Fibroblast of lung (primary cell): ENCODE measurements around the gene PIP4K2A. TPM values are rescaled to one million over a fixed set of nuclear protein-coding genes. Genes with fewer than 3 reads are reported as not detected.

Experiments
- DNase-seq, 2 donors: peaks; one replicate each; pipeline versions ENCODE4 v3.0.0 to v3.0.0-alpha.2; 2010; ENCODE audit warnings: low read depth in 2 of 2
- H2AFZ ChIP-seq: 2 replicates; pipeline ENCODE4 v1.5.1; 2012; ENCODE audit warnings: low read length, control low read depth, inconsistent platforms
- H3K27ac ChIP-seq: 2 replicates; pipeline ENCODE4 v1.5.1; 2011; ENCODE audit warnings: low read length, control low read depth; ENCODE audit not compliant: insufficient read depth
- H3K27me3 ChIP-seq: 2 replicates; pipeline ENCODE4 v1.5.1; 2011; ENCODE audit warnings: mild to moderate bottlenecking, low read length; ENCODE audit not compliant: control insufficient read depth, insufficient read depth
- H3K36me3 ChIP-seq: 2 replicates; pipeline ENCODE4 v1.5.1; 2011; ENCODE audit warnings: low read length; ENCODE audit not compliant: control insufficient read depth, insufficient read depth
- H3K4me1 ChIP-seq: 2 replicates; pipeline ENCODE4 v1.5.1; 2011; ENCODE audit warnings: low read length; ENCODE audit not compliant: control insufficient read depth, insufficient read depth; ENCODE audit errors: extremely low read depth
- H3K4me2 ChIP-seq: 2 replicates; pipeline ENCODE4 v1.5.1; 2011; ENCODE audit warnings: low read length, control low read depth; ENCODE audit not compliant: insufficient read depth; ENCODE audit errors: extremely low read depth
- H3K4me3 ChIP-seq, 4 experiments: fragments of 200-600 bp in 1 of 4; sonication (generic) in 1 of 4; replicated peaks in 1 of 4; 2 replicates each; pipeline ENCODE4 v1.5.1; 2011 to 2016; ENCODE audit warnings: low read length in 4 of 4, low read depth in 3 of 4, mild to moderate bottlenecking in 3 of 4, control low read depth in 2 of 4, inconsistent platforms in 1 of 4, mixed read lengths in 1 of 4; ENCODE audit not compliant: insufficient read depth in 1 of 4; ENCODE audit errors: control extremely low read depth in 1 of 4
- H3K79me2 ChIP-seq: 2 replicates; pipeline ENCODE4 v1.5.1; 2012; ENCODE audit warnings: mild to moderate bottlenecking, low read length, inconsistent platforms; ENCODE audit not compliant: control insufficient read depth, insufficient read depth
- H3K9ac ChIP-seq: 2 replicates; pipeline ENCODE4 v1.5.1; 2011; ENCODE audit warnings: mild to moderate bottlenecking, low read length, control low read depth; ENCODE audit not compliant: insufficient read depth
- H3K9me3 ChIP-seq: 2 replicates; pipeline ENCODE4 v1.5.1; 2012; ENCODE audit warnings: low read depth, low read length; ENCODE audit not compliant: control insufficient read depth, insufficient read depth
- H4K20me1 ChIP-seq: 2 replicates; pipeline ENCODE4 v1.5.1; 2011; ENCODE audit warnings: low read length; ENCODE audit not compliant: control insufficient read depth, insufficient read depth; ENCODE audit errors: extremely low read depth
- CTCF ChIP-seq, 2 donors: IDR thresholded peaks in 1 of 2; conservative IDR thresholded peaks in 1 of 2; 1 replicate in 1 of 2; 2 replicates in 1 of 2; pipeline ENCODE4 v1.5.1; 2011 to 2012; ENCODE audit warnings: low read length in 2 of 2, control low read depth in 1 of 2, inconsistent platforms in 1 of 2, low read depth in 1 of 2, mild to moderate bottlenecking in 1 of 2
- EZH2 ChIP-seq: IDR thresholded peaks from 2 replicates; pipeline ENCODE4 v1.5.1; 2012; ENCODE audit warnings: low read length, control low read depth, mild to moderate bottlenecking; ENCODE audit errors: missing control alignments
- polyA plus RNA-seq, 2 donors: library from polyadenylated mRNA; depleted of rRNA in 1 of 2; stranded (reverse) in 1 of 2; unstranded in 1 of 2; fragments of >200 nt; gene quantifications; 2 replicates each; pipeline ENCODE4 v1.2.1, GENCODE V29; 2011 to 2012; ENCODE audit warnings: missing spikeins in 1 of 2
- total RNA-seq: library from RNA; depleted of rRNA; stranded (reverse); fragments of >200 nt; gene quantifications from 2 replicates; pipeline ENCODE4 v1.2.1, GENCODE V29; 2014

The PIP4K2A gene
- total and polyA plus RNA-seq, 2 donors (not counting 1 experiment from before 2014, with no cell fraction given), result 28.5 to 40.0 TPM

GRCh38 chr10:22674573-22674930 lies 39.8 kb downstream of the PIP4K2A start:
- Histone ChIP-seq H3K4me3 (no peak overlapping the region), H3K27me3 (no peaks in the 10 kb centered on the region), H2AFZ (no peak overlapping the region), H3K4me1 (no peaks in the 10 kb centered on the region), H3K27ac (no peak overlapping the region), H3K36me3 (no peaks in the 10 kb centered on the region), H4K20me1 (no peaks in the 10 kb centered on the region), H3K4me2 (no peak overlapping the region), H3K79me2 (peaks cover 43% of the 10 kb centered on the region), H3K9me3 (no peaks in the 10 kb centered on the region), H3K9ac (no peak overlapping the region)
- DNase-seq, result peak in 1 of 2 donors; percentile 38
- no peak for TF ChIP-seq EZH2

GRCh38 chr10:22673785-22674572 lies 40.4 kb downstream of the PIP4K2A start:
- Histone ChIP-seq H3K4me3 (no peak overlapping the region), H2AFZ (no peak overlapping the region), H3K4me2 (no peak overlapping the region), H3K27ac (no peak overlapping the region), H3K9ac (no peak overlapping the region), H3K36me3 (no peaks in the 10 kb centered on the region), H3K27me3 (no peaks in the 10 kb centered on the region), H3K4me1 (no peaks in the 10 kb centered on the region), H4K20me1 (no peaks in the 10 kb centered on the region), H3K79me2 (peaks cover 45% of the 10 kb centered on the region), H3K9me3 (no peaks in the 10 kb centered on the region)
- TF ChIP-seq CTCF (conservative IDR thresholded peaks at IDR 0.05 in 1 of 2, IDR thresholded peaks at IDR 0.05 in 1 of 2; ENCODE audit: low read depth in 1 of 2, low read length in 2 of 2), result no peak
- no peak for TF ChIP-seq EZH2
- DNase-seq, result no peak

- no peak overlapping the region for H3K4me3 ChIP-seq
- no peaks in the 10 kb centered on the region for H3K27me3 ChIP-seq
- no peaks in the 10 kb centered on the region for H3K4me1 ChIP-seq
- H4K20me1 ChIP-seq, result no peaks in the 10 kb centered on the region
- H3K4me2 ChIP-seq, result no peak overlapping the region
- H3K36me3 ChIP-seq, result no peaks in the 10 kb centered on the region
- H3K79me2 ChIP-seq, result peaks cover 46% of the 10 kb centered on the region
- no peak for DNase-seq
- no peak for TF ChIP-seq CTCF (conservative IDR thresholded peaks at IDR 0.05 in 1 of 2, IDR thresholded peaks at IDR 0.05 in 1 of 2; ENCODE audit: low read depth in 1 of 2, low read length in 2 of 2)
- TF ChIP-seq EZH2, result no peak
- no peak overlapping the region for H3K27ac ChIP-seq
- no peak overlapping the region for H2AFZ ChIP-seq
- no peak overlapping the region for H3K9ac ChIP-seq
- no peaks in the 10 kb centered on the region for H3K9me3 ChIP-seq
Measured at GRCh38 chr10:22673091-22673392, 41.3 kb downstream of the PIP4K2A start.
